HEK293 (cell line): ENCODE results near the gene DNAJC17.

ENCODE experiments used
- CTCF ChIP-seq: fragments of 450-650 bp; formaldehyde crosslinking; IDR thresholded peaks from 2 replicates; pipeline ENCODE4 v1.5.1; 2016; ENCODE audit warnings: missing biosample characterization, missing genetic modification characterization
- PATZ1 ChIP-seq: fragments of 450-650 bp; formaldehyde crosslinking; IDR thresholded peaks from 2 replicates; pipeline ENCODE4 v1.5.1; 2016; ENCODE audit warnings: missing biosample characterization, missing genetic modification characterization
- SETDB1 ChIP-seq: IDR thresholded peaks from one replicate; pipeline ENCODE4 v1.6.1; 2017; ENCODE audit warnings: mild to moderate bottlenecking, low read length, moderate library complexity, mixed read lengths; ENCODE audit not compliant: insufficient read length
- ZNF184 ChIP-seq: fragments of 450-650 bp; IDR thresholded peaks from 2 replicates; pipeline ENCODE4 v1.5.1; 2018; ENCODE audit warnings: missing biosample characterization, mild to moderate bottlenecking, missing genetic modification characterization
- ZNF23 ChIP-seq: fragments of 450-650 bp; formaldehyde crosslinking; IDR thresholded peaks from 2 replicates; pipeline ENCODE4 v1.5.1; 2016; ENCODE audit warnings: missing biosample characterization, missing genetic modification characterization, borderline replicate concordance
- ZNF274 ChIP-seq, 2 experiments: fragments of 200-500 bp in 1 of 2; fragments of 450-650 bp in 1 of 2; sonication (Bioruptor generic) in 1 of 2; formaldehyde crosslinking in 1 of 2; IDR thresholded peaks; 2 replicates each; pipeline versions ENCODE4 v1.5.1 to v1.6.1; 2014 to 2016; ENCODE audit warnings: borderline replicate concordance in 1 of 2, inconsistent platforms in 1 of 2, low read length in 1 of 2, missing biosample characterization in 1 of 2, missing genetic modification characterization in 1 of 2
- ZNF311 ChIP-seq: fragments of 450-650 bp; formaldehyde crosslinking; IDR thresholded peaks from 2 replicates; pipeline ENCODE4 v1.5.1; 2017; ENCODE audit warnings: missing biosample characterization, missing genetic modification characterization, borderline replicate concordance

GRCh38 chr15:40850576-40851112, 43.4 kb upstream of the DNAJC17 start:
- TF ChIP-seq ZNF311 (tag by site-specific recombination) (no peak), CTCF (tag by site-specific recombination) (no peak), ZNF274 (IDR thresholded peaks at IDR 0.05; ENCODE audit: low read length) (no peak), ZNF274 (tag by site-specific recombination; IDR thresholded peaks at IDR 0.05; ENCODE audit: borderline replicate concordance) (no peak), ZNF184 (no peak), PATZ1 (tag by site-specific recombination) (no peak), SETDB1 (no peak), ZNF23 (tag by site-specific recombination) (no peak)
